H54 (cell line): ENCODE measurements around the gene PDCD4.

Experiments used
- DNase-seq: peaks from one replicate; pipeline ENCODE4 v3.0.0; 2011; ENCODE audit warnings: low spot score, mixed read lengths; ENCODE audit not compliant: insufficient read length
- FAIRE-seq: peaks from 3 replicates; lab custom pipeline; 2011; peaks lifted over from hg19 to GRCh38; lab: Jason Lieb, UNC
- POLR2A ChIP-seq: IDR thresholded peaks from 2 replicates; pipeline ENCODE4 v1.6.1; 2011; ENCODE audit warnings: low read depth, mild to moderate bottlenecking, low read length

PDCD4 gene

DNA sequence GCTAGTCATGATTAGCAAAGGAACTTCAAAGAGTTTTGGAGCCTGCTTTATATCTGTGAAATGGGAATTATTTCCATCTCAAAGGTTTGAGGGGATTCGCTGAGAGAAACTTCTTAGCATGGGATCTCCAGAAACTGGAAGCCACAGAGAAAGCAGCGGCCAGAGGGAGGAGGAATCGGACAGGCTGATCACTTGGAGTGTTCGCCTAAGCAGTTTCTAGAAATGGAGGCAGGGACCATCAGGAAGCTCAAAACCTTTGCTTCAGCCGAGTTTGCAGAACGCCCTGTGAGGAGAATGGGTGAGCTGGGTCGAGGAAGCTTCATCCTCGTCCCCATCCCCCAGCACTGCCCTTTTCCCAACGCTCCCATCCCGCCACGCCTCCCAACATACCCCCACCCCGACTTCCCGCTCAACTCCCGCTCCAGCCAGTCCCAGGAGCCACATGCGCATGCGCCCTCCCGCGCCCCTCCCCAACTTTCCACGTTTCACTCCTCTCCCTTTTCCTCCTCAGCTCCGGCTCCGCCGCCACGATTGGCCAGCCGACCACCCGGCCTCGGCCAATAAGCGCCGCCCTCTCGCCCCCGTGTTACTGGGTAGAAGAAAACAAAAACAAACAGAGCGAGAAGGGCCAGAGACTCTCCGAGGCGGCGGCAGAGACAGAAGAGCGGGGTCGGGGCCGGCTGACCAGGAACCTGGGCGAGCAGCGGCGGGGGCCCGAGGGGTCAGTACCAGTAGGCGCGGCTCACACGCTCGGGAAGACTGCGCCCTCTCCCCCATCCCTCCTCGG lies at the start of gene PDCD4:
TSS of gene PDCD4 (plus strand) at position 631 of the 787 bp plus-strand sequence. CDS start 4,100 bp downstream, outside the sequence.
- TF ChIP-seq POLR2A: peak; percentile 55
- FAIRE-seq: peak; percentile 84
- DNase-seq: peak; percentile 85

DNA sequence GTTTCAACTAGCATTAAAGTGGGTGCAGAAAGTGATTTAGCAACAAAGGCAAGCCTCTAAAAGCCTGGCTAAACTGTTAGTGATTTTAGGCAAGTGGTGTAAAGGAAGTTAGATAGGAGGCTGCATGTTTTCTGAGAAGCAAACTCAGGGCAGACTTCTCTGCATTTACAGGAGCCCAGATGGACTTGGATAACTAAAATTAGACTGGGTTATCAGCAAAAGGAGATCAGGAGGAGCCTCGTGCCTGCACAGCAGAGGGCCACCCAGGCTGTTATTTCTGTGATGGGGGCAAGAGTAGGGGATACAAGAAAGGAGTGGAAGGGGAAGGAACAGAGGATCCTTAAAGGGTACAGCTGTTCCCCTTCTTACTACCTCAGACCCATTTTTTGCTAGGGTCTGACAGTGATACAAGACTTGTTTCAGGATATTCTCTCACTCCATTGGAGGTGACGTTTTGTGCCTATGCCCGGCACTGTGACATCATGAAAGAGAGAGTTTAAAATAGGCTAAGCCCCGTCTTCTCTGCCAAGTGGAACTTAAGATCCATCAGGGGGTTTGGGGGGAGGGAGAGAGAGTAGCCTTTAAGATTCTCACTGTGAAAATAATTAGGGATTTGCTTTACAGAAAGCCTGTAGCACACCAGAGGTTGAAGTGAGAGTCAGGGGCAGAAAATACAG lies 49.6 kb upstream of the PDCD4 start:
- DNase-seq (no peak), FAIRE-seq (no peak)

DNA sequence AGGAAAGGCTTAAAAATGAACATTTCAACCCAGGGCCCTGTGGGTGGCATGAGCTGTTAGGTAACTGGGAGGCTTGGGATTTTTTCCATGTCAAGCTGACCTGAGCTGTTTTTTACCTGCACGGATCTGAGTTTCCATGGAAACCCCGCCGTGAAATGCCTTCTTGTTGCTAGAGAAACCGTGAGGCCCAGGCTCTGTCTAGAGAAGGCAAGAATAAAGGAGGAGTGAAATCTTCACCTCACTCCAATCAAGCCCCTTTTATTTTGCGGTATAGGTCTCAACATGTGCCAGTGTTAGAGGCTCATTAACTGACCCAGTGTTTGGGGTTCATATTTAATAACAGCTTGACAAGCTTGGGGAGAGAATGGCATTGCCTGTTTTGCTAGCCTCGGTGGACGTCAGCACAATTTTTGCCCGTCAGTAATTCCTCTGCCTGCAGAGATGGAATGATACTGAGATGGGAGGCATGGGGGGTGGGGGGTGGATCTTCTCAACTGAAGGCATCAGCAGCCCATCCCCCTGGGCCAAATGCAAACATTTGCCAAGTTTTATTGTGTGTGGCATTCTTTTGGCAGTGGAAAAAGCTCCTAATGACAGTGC lies 48.9 kb upstream of the PDCD4 start:
- no peak for DNase-seq
- no peak for FAIRE-seq
- TF ChIP-seq POLR2A: no peak

More for the DNA sequence above, 49.6 kb upstream of the PDCD4 start:
- no peak for TF ChIP-seq POLR2A

DNA sequence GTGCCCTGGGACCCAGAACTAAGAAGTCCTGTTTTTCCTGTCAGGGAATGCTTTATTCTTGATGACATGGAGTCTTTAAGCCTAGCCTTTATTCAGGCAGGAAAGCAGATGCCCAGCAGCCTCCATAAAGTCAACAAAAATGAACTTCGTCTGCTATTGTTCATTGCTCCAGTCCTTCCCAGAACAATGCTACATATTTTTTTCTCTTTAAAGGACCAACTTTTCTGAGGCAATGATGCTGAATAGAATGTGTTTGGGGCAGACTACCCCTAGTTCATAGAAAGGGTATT lies 47.6 kb upstream of the PDCD4 start:
- no peak for TF ChIP-seq POLR2A
- FAIRE-seq (no peak), DNase-seq (no peak)

DNA sequence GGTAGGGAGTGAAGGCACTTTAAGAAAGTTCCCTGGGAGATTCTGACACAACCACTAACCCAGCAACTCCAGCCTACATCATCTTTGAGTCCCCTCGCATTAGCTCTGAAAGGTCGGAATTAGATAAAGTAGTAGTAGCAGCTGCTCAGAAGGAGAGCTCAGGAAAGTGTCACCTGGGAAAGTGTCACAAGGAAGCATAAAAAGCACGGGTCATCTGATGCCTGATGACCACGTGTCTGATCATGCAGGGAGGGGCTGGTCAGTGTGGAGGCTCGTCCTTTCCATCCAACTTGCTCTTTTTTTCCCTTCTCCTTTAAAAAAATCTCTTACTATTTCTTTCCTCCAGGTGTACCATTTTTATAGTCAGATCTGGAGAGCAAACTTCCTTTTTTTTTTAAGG lies 47.1 kb upstream of the PDCD4 start:
- no peak for TF ChIP-seq POLR2A
- no peak for FAIRE-seq

DNA sequence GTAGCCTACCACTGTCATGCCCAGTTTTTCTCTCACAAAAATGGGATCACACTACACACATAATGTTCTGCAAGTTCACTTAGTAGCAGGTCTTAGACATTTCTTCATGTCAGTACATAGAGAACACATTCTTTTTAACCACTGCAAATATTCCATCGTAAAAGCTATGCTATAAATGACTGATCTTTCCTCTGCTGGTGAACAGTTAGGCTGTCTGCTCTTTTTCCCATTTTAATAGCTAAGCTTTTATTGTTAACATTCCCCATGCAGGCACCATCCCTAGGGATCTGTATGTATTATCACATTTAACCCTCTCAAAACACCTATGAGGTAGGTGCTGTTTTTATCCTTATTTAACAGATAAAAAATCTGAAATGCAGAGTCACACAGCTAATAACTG lies 46.2 kb upstream of the PDCD4 start:
- no peak for TF ChIP-seq POLR2A
- FAIRE-seq (no peak), DNase-seq (no peak)

More for the DNA sequence above, 47.1 kb upstream of the PDCD4 start:
- no peak for DNase-seq

DNA sequence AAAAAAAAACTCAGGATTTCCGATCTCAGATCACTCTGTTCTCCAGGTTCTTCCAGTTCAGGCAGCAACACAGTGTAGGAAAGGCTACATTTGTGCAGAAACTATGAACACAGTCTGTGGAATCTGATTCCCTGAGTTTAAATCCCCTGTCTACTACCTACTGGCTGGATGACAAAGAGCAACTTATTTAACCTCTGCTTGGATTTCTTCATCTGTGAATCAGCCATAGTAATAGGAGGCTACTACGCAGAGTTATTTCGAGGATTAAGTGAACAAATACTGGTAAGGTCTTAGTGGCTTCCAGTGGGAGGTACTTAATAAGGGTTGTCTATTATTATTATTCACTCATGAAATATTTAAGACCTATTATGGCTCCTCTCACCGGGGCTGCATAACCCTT lies 44.3 kb upstream of the PDCD4 start:
- no peak for DNase-seq
- TF ChIP-seq POLR2A: no peak
- FAIRE-seq: no peak

DNA sequence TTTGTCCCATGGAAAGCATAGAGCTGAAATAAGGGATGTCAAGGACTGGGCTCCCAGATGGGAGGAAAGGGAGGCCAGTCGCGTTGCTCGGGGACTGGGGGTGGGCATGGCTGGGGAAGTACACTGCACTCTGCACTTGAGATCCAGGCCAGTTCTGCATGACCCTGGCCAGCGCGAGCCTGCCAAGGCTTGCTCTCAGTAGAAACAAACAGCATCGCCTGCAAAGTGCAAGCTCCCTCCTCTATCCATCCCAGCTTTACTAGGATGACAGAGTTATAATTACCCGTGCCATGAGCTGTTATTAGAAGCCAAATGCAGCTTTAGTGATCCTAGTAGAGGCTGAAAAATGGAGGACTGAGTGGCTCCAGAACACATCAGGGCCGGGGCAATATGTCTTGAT lies 43.9 kb upstream of the PDCD4 start:
- DNase-seq: no peak
- FAIRE-seq: no peak
- no peak for TF ChIP-seq POLR2A

DNA sequence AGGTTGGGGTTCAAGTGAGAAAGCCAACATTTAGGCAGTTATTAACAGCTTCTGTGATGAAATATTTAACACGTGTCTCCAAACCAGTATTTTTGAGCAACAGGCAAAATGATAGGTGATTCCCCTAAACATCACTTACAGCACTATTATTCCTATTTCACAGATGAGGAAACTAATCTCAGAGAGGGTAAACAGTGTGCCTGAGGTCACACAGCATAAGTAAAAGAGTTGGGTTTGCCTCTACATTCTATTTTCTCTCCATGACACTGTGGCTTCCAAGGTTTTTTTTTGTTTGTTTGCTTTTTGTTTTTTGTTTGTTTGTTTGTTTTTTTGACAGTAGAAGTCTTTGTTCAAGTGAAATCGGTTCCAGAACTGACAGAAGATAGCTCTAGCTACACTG lies 43.2 kb upstream of the PDCD4 start:
- DNase-seq (no peak), FAIRE-seq (no peak)
- TF ChIP-seq POLR2A: no peak

DNA sequence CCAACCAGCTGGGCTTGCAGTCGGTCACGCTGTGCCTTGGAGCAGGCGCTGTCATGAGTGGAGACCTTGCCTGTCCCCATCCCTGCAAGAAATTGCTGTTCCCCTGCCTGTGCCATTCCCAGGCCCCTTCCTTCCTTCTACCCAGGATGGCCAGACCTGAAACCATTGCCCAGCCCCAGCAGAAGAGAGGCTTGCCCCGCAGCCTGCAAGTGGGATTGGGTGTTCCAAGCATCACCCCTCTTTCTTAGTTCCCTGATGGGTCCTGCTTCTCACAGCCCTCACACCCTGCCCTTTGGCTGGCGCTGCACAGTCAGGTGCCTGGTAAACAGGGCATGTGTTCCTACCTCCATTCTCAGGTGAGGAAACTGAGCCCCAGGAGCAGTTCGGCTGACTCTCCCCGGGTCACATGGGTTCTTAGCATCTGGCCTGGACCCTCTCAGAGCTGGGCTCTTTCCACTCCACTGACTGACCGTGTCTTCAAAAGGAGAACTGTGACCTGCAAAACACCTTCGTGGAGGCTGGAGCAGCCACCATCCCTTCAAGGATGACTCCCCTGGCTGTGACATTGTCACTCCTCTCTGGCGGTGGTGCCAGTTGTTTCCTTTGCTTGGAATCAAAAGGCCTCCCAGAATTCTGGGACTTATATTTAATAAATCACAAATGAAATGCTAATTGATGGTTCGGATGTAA lies 41.9 kb upstream of the PDCD4 start:
- DNase-seq (no peak), FAIRE-seq (no peak)
- TF ChIP-seq POLR2A: no peak

DNA sequence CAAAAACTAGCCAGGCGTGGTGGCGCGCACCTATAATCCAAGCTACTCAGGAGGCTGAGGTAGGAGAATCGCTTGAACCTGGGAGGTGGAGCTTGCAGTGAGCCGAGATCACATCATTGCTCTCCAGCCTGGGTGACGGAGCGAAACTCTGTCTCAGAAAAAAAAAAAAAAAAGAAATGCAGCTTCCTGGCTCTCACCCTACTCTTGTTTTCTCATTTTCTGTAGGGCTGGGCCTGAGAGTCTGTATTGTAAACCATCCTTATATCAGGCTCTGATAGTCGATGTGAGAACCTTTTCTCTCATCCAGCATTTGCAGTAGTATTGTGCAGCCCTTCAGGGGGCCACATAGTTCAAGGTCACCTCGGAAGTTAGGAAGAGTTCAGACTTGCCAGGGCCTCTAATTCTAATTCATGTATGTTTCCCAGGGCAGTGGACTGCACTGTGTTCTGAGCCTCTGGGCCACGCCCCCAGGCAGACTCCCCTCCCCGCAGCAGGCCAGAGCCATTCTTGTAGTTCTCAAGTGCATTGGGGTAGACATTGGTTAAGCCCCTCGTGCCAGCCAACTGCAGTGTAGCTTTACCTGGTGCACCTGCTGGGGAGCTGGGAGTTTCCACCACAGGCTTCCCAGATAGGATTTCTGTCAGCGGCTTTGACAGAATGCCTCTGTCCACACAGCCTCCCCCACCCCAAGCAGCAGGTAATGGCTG lies 38.3 kb upstream of the PDCD4 start:
- FAIRE-seq (no peak), DNase-seq (no peak)
- no peak for TF ChIP-seq POLR2A

DNA sequence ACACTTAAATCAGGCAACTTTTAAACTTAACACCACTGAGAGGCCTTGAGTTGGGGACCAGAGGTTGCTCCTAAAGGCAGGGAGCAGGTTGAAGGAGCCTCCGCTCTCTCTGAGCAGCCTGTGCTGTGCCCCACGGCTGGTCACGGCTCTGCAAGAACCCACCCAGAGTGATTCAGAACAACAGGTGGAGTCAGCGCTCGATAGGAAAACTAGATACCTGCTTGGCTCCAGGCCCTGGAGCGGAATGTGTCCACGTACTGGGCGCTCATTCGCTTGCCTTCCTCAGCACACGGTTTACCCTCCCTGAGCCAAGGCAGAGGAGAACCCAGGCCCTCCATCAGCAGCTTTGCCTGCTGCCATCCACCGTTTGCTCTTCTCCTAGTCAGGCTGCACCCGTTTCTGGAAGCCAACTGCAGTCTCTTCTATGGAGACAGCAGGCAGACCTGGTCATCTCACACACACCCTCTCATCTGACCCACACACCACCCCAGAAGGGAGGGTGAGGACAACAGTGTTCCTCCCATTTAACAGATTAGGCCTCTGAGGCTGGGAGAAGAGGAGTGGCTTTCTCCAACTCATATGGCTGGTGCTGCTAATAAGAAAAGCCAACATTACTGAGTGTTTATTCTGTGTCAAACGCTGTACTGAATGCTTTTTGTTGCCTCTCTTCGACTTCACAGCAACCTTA lies 37.6 kb upstream of the PDCD4 start:
- no peak for FAIRE-seq
- no peak for DNase-seq
- no peak for TF ChIP-seq POLR2A
